IPS-15b (cell line): ENCODE measurements around the gene SQSTM1.
A peak's percentile ranks its signal among the peaks of the same experiment; 100 is the strongest.

Experiments
- H3K27me3 ChIP-seq: one replicate; pipeline ENCODE4 v1.6.1; 2013; ENCODE audit warnings: low read length; ENCODE audit not compliant: control insufficient read depth, insufficient read depth
- H3K36me3 ChIP-seq: one replicate; pipeline ENCODE4 v1.6.1; 2013; ENCODE audit warnings: low read length; ENCODE audit not compliant: control insufficient read depth, insufficient read depth
- H3K4me1 ChIP-seq: one replicate; pipeline ENCODE4 v1.6.1; 2013; ENCODE audit warnings: mild to moderate bottlenecking, low read length; ENCODE audit not compliant: control insufficient read depth, insufficient read depth
- H3K4me3 ChIP-seq: one replicate; pipeline ENCODE4 v1.5.1; 2013; ENCODE audit warnings: low read depth, low read length
- H3K9ac ChIP-seq: one replicate; pipeline ENCODE4 v1.6.1; 2013; ENCODE audit warnings: low read depth, mild to moderate bottlenecking, low read length
- H3K9me3 ChIP-seq: one replicate; pipeline ENCODE4 v1.6.1; 2013; ENCODE audit warnings: mild to moderate bottlenecking, low read length; ENCODE audit not compliant: control insufficient read depth, insufficient read depth

Gene SQSTM1

GRCh38 chr5:179816401-179816795, 4.3 kb upstream of the SQSTM1 start:
- no peaks in the 10 kb centered on the region for H3K27me3 ChIP-seq
- H3K9me3 ChIP-seq: no peaks in the 10 kb centered on the region
- no peak overlapping the region for H3K9ac ChIP-seq
- H3K36me3 ChIP-seq: peaks cover 9% of the 10 kb centered on the region
- H3K4me1 ChIP-seq: peaks cover 12% of the 10 kb centered on the region
- peak overlapping the region; percentile 39 for H3K4me3 ChIP-seq

- Histone ChIP-seq H3K9me3 (no peaks in the 10 kb centered on the region), H3K4me1 (peaks cover 12% of the 10 kb centered on the region), H3K4me3 (peak overlapping the region; percentile 39), H3K9ac (no peak overlapping the region), H3K36me3 (peaks cover 9% of the 10 kb centered on the region), H3K27me3 (no peaks in the 10 kb centered on the region)
Measured at GRCh38 chr5:179816796-179817469, 3.8 kb upstream of the SQSTM1 start.

- Histone ChIP-seq H3K27me3 (no peaks in the 10 kb centered on the region), H3K36me3 (peaks cover 4% of the 10 kb centered on the region), H3K9me3 (no peaks in the 10 kb centered on the region), H3K4me3 (peak overlapping the region; percentile 39), H3K4me1 (peaks cover 12% of the 10 kb centered on the region), H3K9ac (no peak overlapping the region)
Measured at GRCh38 chr5:179817470-179817840, 3.2 kb upstream of the SQSTM1 start.

GRCh38 chr5:179817890-179818745, 2.6 kb upstream of the SQSTM1 start:
- Histone ChIP-seq H3K4me1 (peaks cover 17% of the 10 kb centered on the region), H3K36me3 (peaks cover 9% of the 10 kb centered on the region), H3K27me3 (no peaks in the 10 kb centered on the region), H3K9me3 (no peaks in the 10 kb centered on the region), H3K4me3 (peak overlapping the region; percentile 61), H3K9ac (peak overlapping the region; percentile 70)

GRCh38 chr5:179818746-179819295, 1.9 kb upstream of the SQSTM1 start:
- peak overlapping the region; percentile 61 for H3K4me3 ChIP-seq
- H3K9ac ChIP-seq: peak overlapping the region; percentile 70
- H3K4me1 ChIP-seq: peaks cover 17% of the 10 kb centered on the region

GRCh38 chr5:179819296-179820126, 1.2 kb upstream of the SQSTM1 start:
- Histone ChIP-seq H3K4me3 (peak overlapping the region; percentile 45), H3K4me1 (peaks cover 14% of the 10 kb centered on the region), H3K36me3 (peaks cover 20% of the 10 kb centered on the region), H3K9me3 (no peaks in the 10 kb centered on the region), H3K27me3 (no peaks in the 10 kb centered on the region), H3K9ac (peak overlapping the region; percentile 47)

More at GRCh38 chr5:179818746-179819295, 1.9 kb upstream of the SQSTM1 start:
- H3K27me3 ChIP-seq: no peaks in the 10 kb centered on the region
- no peaks in the 10 kb centered on the region for H3K9me3 ChIP-seq
- H3K36me3 ChIP-seq: peaks cover 13% of the 10 kb centered on the region

GRCh38 chr5:179820127-179820482, 600 bp upstream of the SQSTM1 start:
- H3K36me3 ChIP-seq: peaks cover 26% of the 10 kb centered on the region
- H3K4me1 ChIP-seq: peaks cover 14% of the 10 kb centered on the region
- H3K4me3 ChIP-seq: peak overlapping the region; percentile 45
- H3K9me3 ChIP-seq: no peaks in the 10 kb centered on the region
- H3K9ac ChIP-seq: peak overlapping the region; percentile 47
- no peaks in the 10 kb centered on the region for H3K27me3 ChIP-seq

- peak overlapping the region; percentile 71 for H3K4me3 ChIP-seq
- H3K9me3 ChIP-seq: no peaks in the 10 kb centered on the region
- no peaks in the 10 kb centered on the region for H3K27me3 ChIP-seq
- H3K36me3 ChIP-seq: peaks cover 38% of the 10 kb centered on the region
- peaks cover 14% of the 10 kb centered on the region for H3K4me1 ChIP-seq
- peak overlapping the region; percentile 81 for H3K9ac ChIP-seq
Measured at GRCh38 chr5:179821298-179822058, 773 bp downstream of the SQSTM1 start.

GRCh38 chr5:179822059-179822432, 1.3 kb downstream of the SQSTM1 start:
- H3K4me1 ChIP-seq: peaks cover 14% of the 10 kb centered on the region
- no peaks in the 10 kb centered on the region for H3K9me3 ChIP-seq
- peaks cover 40% of the 10 kb centered on the region for H3K36me3 ChIP-seq
- H3K27me3 ChIP-seq: no peaks in the 10 kb centered on the region
- H3K4me3 ChIP-seq: peak overlapping the region; percentile 71
- no peak overlapping the region for H3K9ac ChIP-seq

GRCh38 chr5:179822444-179822990, 1.8 kb downstream of the SQSTM1 start:
- Histone ChIP-seq H3K4me3 (peak overlapping the region; percentile 71), H3K9me3 (no peaks in the 10 kb centered on the region), H3K9ac (peak overlapping the region; percentile 70), H3K4me1 (peaks cover 14% of the 10 kb centered on the region), H3K27me3 (no peaks in the 10 kb centered on the region), H3K36me3 (peaks cover 41% of the 10 kb centered on the region)
